ENCODE data around the gene PFN4.
A peak's percentile ranks its signal among the peaks of the same experiment; 100 is the strongest.

The PFN4 gene

GRCh38 chr2:24083567-24084385 is 39.4 kb downstream of the PFN4 start:
- TF ChIP-seq CTCF (IDR thresholded peaks at IDR 0.05; ENCODE audit: extremely low read depth, missing control alignments) = no peak
- DNase-seq (ENCODE audit: low spot score) = peak; percentile 87

GRCh38 chr2:24082787-24083566 is 40.2 kb downstream of the PFN4 start:
- no peak for TF ChIP-seq CTCF (IDR thresholded peaks at IDR 0.05; ENCODE audit: extremely low read depth, missing control alignments)
- no peak for DNase-seq (ENCODE audit: low spot score)

- no peak for DNase-seq (ENCODE audit: low spot score)
- no peak for TF ChIP-seq CTCF (IDR thresholded peaks at IDR 0.05; ENCODE audit: extremely low read depth, missing control alignments)
These were observed 42.4 kb downstream of the PFN4 start for GRCh38 chr2:24080701-24081100.

- DNase-seq (ENCODE audit: low spot score) = no peak
- TF ChIP-seq CTCF (IDR thresholded peaks at IDR 0.05; ENCODE audit: extremely low read depth, missing control alignments) = no peak
These were observed 45.3 kb downstream of the PFN4 start for GRCh38 chr2:24077879-24078278.

GRCh38 chr2:24077535-24077877 is 45.6 kb downstream of the PFN4 start:
- no peak for TF ChIP-seq CTCF (IDR thresholded peaks at IDR 0.05; ENCODE audit: extremely low read depth, missing control alignments)
- DNase-seq (ENCODE audit: low spot score) = no peak

- no peak for TF ChIP-seq CTCF (IDR thresholded peaks at IDR 0.05; ENCODE audit: extremely low read depth, missing control alignments)
- no peak for DNase-seq (ENCODE audit: low spot score)
These were observed 46.1 kb downstream of the PFN4 start for GRCh38 chr2:24076849-24077534.
